ENCODE data around the gene TANGO2. TPM values are rescaled to one million over a fixed set of nuclear protein-coding genes. Genes with fewer than 3 reads are reported as not detected.

The TANGO2 gene
- total and polyA plus RNA-seq, 9 of the 15 experiments (the other 6 are each of a cell fraction or from before 2014, with no cell fraction given), result 15.5 to 94.9 (median 70.1) TPM

GRCh38 chr22:20084547-20085413, 63.9 kb downstream of the TANGO2 start (continued):
- TF ChIP-seq FUS (optimal IDR thresholded peaks at IDR 0.05; ENCODE audit: low read depth, low read length), result no peak
- TF ChIP-seq NBN (IDR thresholded peaks at IDR 0.05; ENCODE audit: low read depth), result no peak
- TF ChIP-seq ZNF121 (CRISPR knock-in tag; conservative IDR thresholded peaks at IDR 0.05), result no peak
- peak; percentile 54 to 88 for TF ChIP-seq RCOR1 (IDR thresholded peaks at IDR 0.05; ENCODE audit: borderline replicate concordance in 1 of 2, low read depth in 2 of 2, low read length in 2 of 2)
- TF ChIP-seq, protein P1, sequence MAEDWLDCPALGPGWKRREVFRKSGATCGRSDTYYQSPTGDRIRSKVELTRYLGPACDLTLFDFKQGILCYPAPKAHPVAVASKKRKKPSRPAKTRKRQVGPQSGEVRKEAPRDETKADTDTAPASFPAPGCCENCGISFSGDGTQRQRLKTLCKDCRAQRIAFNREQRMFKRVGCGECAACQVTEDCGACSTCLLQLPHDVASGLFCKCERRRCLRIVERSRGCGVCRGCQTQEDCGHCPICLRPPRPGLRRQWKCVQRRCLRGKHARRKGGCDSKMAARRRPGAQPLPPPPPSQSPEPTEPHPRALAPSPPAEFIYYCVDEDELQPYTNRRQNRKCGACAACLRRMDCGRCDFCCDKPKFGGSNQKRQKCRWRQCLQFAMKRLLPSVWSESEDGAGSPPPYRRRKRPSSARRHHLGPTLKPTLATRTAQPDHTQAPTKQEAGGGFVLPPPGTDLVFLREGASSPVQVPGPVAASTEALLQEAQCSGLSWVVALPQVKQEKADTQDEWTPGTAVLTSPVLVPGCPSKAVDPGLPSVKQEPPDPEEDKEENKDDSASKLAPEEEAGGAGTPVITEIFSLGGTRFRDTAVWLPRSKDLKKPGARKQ (CRISPR knock-in tag; IDR thresholded peaks at IDR 0.05), result no peak
- TF ChIP-seq SMAD3 (CRISPR knock-in tag; conservative IDR thresholded peaks at IDR 0.05), result 0 out of 2 replicates have a peak, but pooled peaks have one; percentile 71
- peak; percentile 63 for TF ChIP-seq CXXC5 (CRISPR knock-in tag; IDR thresholded peaks at IDR 0.05)
- TF ChIP-seq SMAD4 (CRISPR knock-in tag; conservative IDR thresholded peaks at IDR 0.05), result peak; percentile 74
- TF ChIP-seq FOXP1 (CRISPR knock-in tag; IDR thresholded peaks at IDR 0.05), result no peak
- no peak; the same call in 1 of the 2 replicates for TF ChIP-seq E2F3 (CRISPR knock-in tag; IDR thresholded peaks at IDR 0.05)
- TF ChIP-seq TBL1XR1 (IDR thresholded peaks at IDR 0.05; ENCODE audit: low read length in 2 of 2), result peak; percentile 53 to 71; a peak in 2 of 4 replicates
- no peak for TF ChIP-seq ARNT (IDR thresholded peaks at IDR 0.05)
- no peak for TF ChIP-seq VEZF1 (CRISPR knock-in tag; IDR thresholded peaks at IDR 0.05)
- TF ChIP-seq ZFP36 (IDR thresholded peaks at IDR 0.05; ENCODE audit: low read depth, low read length, partially characterized antibody), result peak; percentile 29
- peak; percentile 70; the same call in 1 of the 2 replicates for TF ChIP-seq ZNF41 (CRISPR knock-in tag; conservative IDR thresholded peaks at IDR 0.05)
- TF ChIP-seq ZNF395 (CRISPR knock-in tag; IDR thresholded peaks at IDR 0.05), result no peak
- TF ChIP-seq ZNF232 (CRISPR knock-in tag; IDR thresholded peaks at IDR 0.05), result no peak
- peak; percentile 96 for TF ChIP-seq BHLHE40 (IDR thresholded peaks at IDR 0.05; ENCODE audit: low read length)

All from K562 (cell line).